H9 (cell line): ENCODE data around the gene SPRN. TPM values are rescaled to one million over a fixed set of nuclear protein-coding genes. Genes with fewer than 3 reads are reported as not detected.

ENCODE experiments used
- DNase-seq: peaks from one replicate; pipeline ENCODE4 v3.0.0-alpha.2; 2017
- H2AFZ ChIP-seq: one replicate; pipeline ENCODE4 v1.6.1; 2013; ENCODE audit warnings: mild to moderate bottlenecking, low read length, control low read depth, moderate library complexity
- H2AK5ac ChIP-seq: 2 replicates; pipeline ENCODE4 v1.6.1; 2013; ENCODE audit warnings: low read length, control low read depth, mixed read lengths; ENCODE audit not compliant: insufficient read length
- H2BK120ac ChIP-seq: one replicate; pipeline ENCODE4 v1.6.1; 2013; ENCODE audit warnings: low read depth, mild to moderate bottlenecking, low read length, control low read depth, inconsistent platforms; ENCODE audit not compliant: poor library complexity, severe bottlenecking
- H2BK12ac ChIP-seq: 2 replicates; pipeline ENCODE4 v1.6.1; 2013; ENCODE audit warnings: low read length, control low read depth, mixed read lengths, low read depth; ENCODE audit not compliant: insufficient read length
- H2BK15ac ChIP-seq: 2 replicates; pipeline ENCODE4 v1.6.1; 2013; ENCODE audit warnings: low read depth, low read length, control low read depth
- H2BK20ac ChIP-seq: one replicate; pipeline ENCODE4 v1.6.1; 2013; ENCODE audit warnings: low read depth, mild to moderate bottlenecking, low read length, control low read depth, inconsistent platforms; ENCODE audit not compliant: poor library complexity, severe bottlenecking
- H2BK5ac ChIP-seq: 2 replicates; pipeline ENCODE4 v1.6.1; 2013; ENCODE audit warnings: low read length, control low read depth, mixed read lengths; ENCODE audit not compliant: insufficient read length
- H3K14ac ChIP-seq: 2 replicates; pipeline ENCODE4 v1.6.1; 2013; ENCODE audit warnings: low read length, control low read depth; ENCODE audit not compliant: insufficient read depth
- H3K18ac ChIP-seq: 2 replicates; pipeline ENCODE4 v1.6.1; 2013; ENCODE audit warnings: low read depth, mild to moderate bottlenecking, mixed read lengths, low read length, control low read depth; ENCODE audit not compliant: insufficient read length
- H3K23ac ChIP-seq: 2 replicates; pipeline ENCODE4 v1.6.1; 2013; ENCODE audit warnings: low read length, control low read depth, mixed read lengths, low read depth; ENCODE audit not compliant: insufficient read length
- H3K23me2 ChIP-seq: 2 replicates; pipeline ENCODE4 v1.6.1; 2013; ENCODE audit warnings: low read depth, mild to moderate bottlenecking, mixed read lengths, low read length, control low read depth; ENCODE audit not compliant: insufficient read length, poor library complexity, severe bottlenecking
- H3K27ac ChIP-seq: 2 replicates; pipeline ENCODE4 v1.5.1; 2013; ENCODE audit warnings: low read length, control low read depth, mixed read lengths, low read depth; ENCODE audit not compliant: insufficient read length
- H3K27me3 ChIP-seq: 2 replicates; pipeline ENCODE4 v1.6.1; 2013; ENCODE audit warnings: low read length, control low read depth, inconsistent platforms; ENCODE audit not compliant: insufficient read depth
- H3K4ac ChIP-seq: 2 replicates; pipeline ENCODE4 v1.6.1; 2013; ENCODE audit warnings: low read depth, mild to moderate bottlenecking, control low read depth, inconsistent platforms, low read length, moderate library complexity
- H3K4me1 ChIP-seq: 2 replicates; pipeline ENCODE4 v1.6.1; 2013; ENCODE audit warnings: low read length, control low read depth, inconsistent platforms; ENCODE audit not compliant: insufficient read depth
- H3K4me2 ChIP-seq: 2 replicates; pipeline ENCODE4 v1.6.1; 2013; ENCODE audit warnings: low read length, control low read depth, mixed read lengths; ENCODE audit not compliant: insufficient read length, insufficient read depth
- H3K56ac ChIP-seq: 2 replicates; pipeline ENCODE4 v1.6.1; 2013; ENCODE audit warnings: low read depth, mild to moderate bottlenecking, mixed read lengths, low read length, control low read depth; ENCODE audit not compliant: insufficient read length
- H3K79me1 ChIP-seq: 2 replicates; pipeline ENCODE4 v1.6.1; 2013; ENCODE audit warnings: low read depth, mild to moderate bottlenecking, moderate library complexity, low read length, control low read depth, inconsistent platforms; ENCODE audit not compliant: insufficient read depth, poor library complexity, severe bottlenecking
- H3K79me2 ChIP-seq: 2 replicates; pipeline ENCODE4 v1.6.1; 2013; ENCODE audit warnings: low read length, control low read depth, inconsistent platforms; ENCODE audit not compliant: insufficient read depth
- H3K9ac ChIP-seq: 2 replicates; pipeline ENCODE4 v1.6.1; 2013; ENCODE audit warnings: low read length, control low read depth, mixed read lengths; ENCODE audit not compliant: insufficient read length; ENCODE audit errors: extremely low read depth
- H3K9me3 ChIP-seq: one replicate; pipeline ENCODE4 v1.6.1; 2013; ENCODE audit warnings: low read depth, low read length, inconsistent platforms; ENCODE audit not compliant: control insufficient read depth
- H3T11ph ChIP-seq: one replicate; pipeline ENCODE4 v1.6.1; 2013; ENCODE audit warnings: mild to moderate bottlenecking, low read length, control low read depth, inconsistent platforms
- H4K20me1 ChIP-seq: one replicate; pipeline ENCODE4 v1.6.1; 2013; ENCODE audit not compliant: control insufficient read depth, insufficient read length, insufficient read depth
- H4K5ac ChIP-seq: 2 replicates; pipeline ENCODE4 v1.6.1; 2013; ENCODE audit warnings: low read depth, mild to moderate bottlenecking, mixed read lengths, low read length, control low read depth; ENCODE audit not compliant: insufficient read length
- H4K8ac ChIP-seq: replicated peaks from 2 replicates; pipeline ENCODE4 v1.6.1; 2013; ENCODE audit warnings: low read length, control low read depth, mixed read lengths, low read depth; ENCODE audit not compliant: insufficient read length
- H4K91ac ChIP-seq: 2 replicates; pipeline ENCODE4 v1.6.1; 2013; ENCODE audit warnings: low read depth, mild to moderate bottlenecking, moderate library complexity, mixed read lengths, low read length, control low read depth; ENCODE audit not compliant: insufficient read length
- H3K27ac Mint-ChIP-seq, 3 experiments: 2 replicates in 2 of 3; 3 replicates in 1 of 3; pipeline ENCODE4 v1.8.0; 2020 to 2021; ENCODE audit warnings: mixed read lengths in 3 of 3, mild to moderate bottlenecking in 1 of 3, moderate library complexity in 1 of 3
- H3K27me3 Mint-ChIP-seq: 2 replicates; pipeline ENCODE4 v1.8.0; 2021; ENCODE audit warnings: low read depth, mild to moderate bottlenecking, moderate library complexity, mixed read lengths
- H3K36me3 Mint-ChIP-seq, 3 experiments: 2 replicates in 2 of 3; 3 replicates in 1 of 3; pipeline ENCODE4 v1.8.0; 2020 to 2021; ENCODE audit warnings: low read depth in 3 of 3, mixed read lengths in 3 of 3; ENCODE audit not compliant: insufficient read depth in 1 of 3
- H3K4me1 Mint-ChIP-seq, 2 experiments: 2 replicates each; pipeline ENCODE4 v1.8.0; 2020; ENCODE audit warnings: mixed read lengths in 2 of 2
- H3K4me3 Mint-ChIP-seq, 2 experiments: 2 replicates in 1 of 2; 3 replicates in 1 of 2; pipeline ENCODE4 v1.8.0; 2020 to 2021; ENCODE audit warnings: mild to moderate bottlenecking in 2 of 2, mixed read lengths in 2 of 2, moderate library complexity in 1 of 2
- H3K9me3 Mint-ChIP-seq, 2 experiments: 2 replicates in 1 of 2; 3 replicates in 1 of 2; pipeline ENCODE4 v1.8.0; 2020; ENCODE audit warnings: mild to moderate bottlenecking in 2 of 2, mixed read lengths in 2 of 2, moderate library complexity in 1 of 2
- CTCF ChIP-seq: fragments of 200-600 bp; sonication (generic); conservative IDR thresholded peaks from 3 replicates; pipeline ENCODE4 v1.8.0; 2021; ENCODE audit warnings: antibody characterized with exemption, mild to moderate bottlenecking
- WGBS: extraction: QIAGEN DNeasy Blood & Tissue Kit; methylation state at CpG from one replicate; pipeline ENCODE4 v1.1.7; 2013; ENCODE audit warnings: missing lambda C conversion rate, low lambda C conversion rate, mixed read lengths; ENCODE audit not compliant: insufficient read length; ENCODE audit errors: extremely low coverage; 5-methylcytosine and 5-hydroxymethylcytosine counted together
- total RNA-seq: library from RNA; stranded (reverse); gene quantifications from 2 replicates; pipeline ENCODE4 v1.2.1, GENCODE V29; 2021

Gene SPRN
- total RNA-seq, 1 experiment from 2014 or later = 0.42 TPM

GRCh38 chr10:133453516-133454203 is 29.2 kb upstream of the SPRN start, which contains the start of gene SCART1:
SCART1 (plus strand) TSS chr10:133453945; CDS start chr10:133453998, 53 bp downstream.
- H3K4ac ChIP-seq = no peak within 1 kb of the TSS

More at GRCh38 chr10:133453516-133454203, 29.2 kb upstream of the SPRN start, which contains the start of gene SCART1:
- Histone ChIP-seq H3K18ac (no peak within 1 kb of the TSS), H3K79me2 (no peaks in the 10 kb centered on the region), H3K56ac (no peak within 1 kb of the TSS), H2AK5ac (no peak within 1 kb of the TSS), H4K20me1 (no peaks in the 10 kb centered on the region), H3K4me2 (no peak within 1 kb of the TSS), H3K9ac (no peak within 1 kb of the TSS), H3K27me3 (no peaks in the 10 kb centered on the region), H3K9me3 (peaks cover 89% of the 10 kb centered on the region), H3T11ph (no peak within 1 kb of the TSS), H4K8ac (no peak within 1 kb of the TSS), H2BK20ac (no peak within 1 kb of the TSS), H2BK12ac (no peak within 1 kb of the TSS), H3K27ac (no peak within 1 kb of the TSS), H4K91ac (no peak within 1 kb of the TSS), H2BK5ac (no peak within 1 kb of the TSS), H3K23ac (no peak within 1 kb of the TSS), H2BK120ac (no peak within 1 kb of the TSS), H4K5ac (no peak within 1 kb of the TSS), H2AFZ (no peak within 1 kb of the TSS), H3K4me1 (no peaks in the 10 kb centered on the region), H3K23me2 (no peaks in the 10 kb centered on the region), H2BK15ac (no peak within 1 kb of the TSS), H3K14ac (no peak within 1 kb of the TSS), H3K79me1 (no peaks in the 10 kb centered on the region)
- peaks cover 4% of the 10 kb centered on the region; the same call in 1 of the 2 replicates for H3K27me3 Mint-ChIP-seq
- no CpG with 5 or more reads among the region's 11 CpGs for WGBS
- no peak within 1 kb of the TSS for H3K27ac Mint-ChIP-seq
- peaks cover 86 to 98% of the 10 kb centered on the region in 2 experiments for H3K9me3 Mint-ChIP-seq
- no peak for DNase-seq
- H3K4me1 Mint-ChIP-seq = no peaks in the 10 kb centered on the region
- peaks cover 0 to 24% (median 10%) of the 10 kb centered on the region in 3 experiments; a peak in 5 of 7 replicates for H3K36me3 Mint-ChIP-seq
- no peak for TF ChIP-seq CTCF
- H3K4me3 Mint-ChIP-seq = no peak within 1 kb of the TSS
